ENCODE results near the gene HMMR. TPM values are rescaled to one million over a fixed set of nuclear protein-coding genes. Genes with fewer than 3 reads are reported as not detected.
A peak's percentile ranks its signal among the peaks of the same experiment; 100 is the strongest.
"Not testable (repeated sequence)": the region's sequence is repeated elsewhere in the genome, so short reads cannot be mapped to it uniquely, and the experiment has no call there.

HMMR gene
- total and polyA plus RNA-seq, 9 of the 15 experiments (the other 6 are each of a cell fraction or from before 2014, with no cell fraction given): 74.9 to 133 (median 90.8) TPM

DNA sequence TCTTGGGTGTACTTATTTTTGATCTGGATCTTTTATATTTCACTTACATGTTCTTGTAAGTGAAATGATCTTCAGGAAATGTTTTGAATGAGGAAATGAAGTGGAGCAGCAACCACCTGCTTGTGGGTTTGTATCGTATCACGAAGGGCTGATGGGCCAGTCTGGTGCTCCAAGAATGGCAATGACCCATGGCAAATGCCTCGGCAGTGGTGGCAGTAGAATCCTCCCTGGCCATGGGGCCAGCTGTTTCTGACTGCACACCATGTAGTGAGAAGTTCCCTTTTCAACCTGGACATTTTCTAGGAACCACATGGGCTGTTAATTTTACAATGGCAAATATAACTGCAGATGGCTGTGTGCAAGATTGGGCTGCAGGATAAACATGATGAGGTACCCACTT is 74.9 kb downstream of the HMMR start (continued):
- TF ChIP-seq E2F3 (CRISPR knock-in tag; IDR thresholded peaks at IDR 0.05): no peak
- TF ChIP-seq, protein P1, sequence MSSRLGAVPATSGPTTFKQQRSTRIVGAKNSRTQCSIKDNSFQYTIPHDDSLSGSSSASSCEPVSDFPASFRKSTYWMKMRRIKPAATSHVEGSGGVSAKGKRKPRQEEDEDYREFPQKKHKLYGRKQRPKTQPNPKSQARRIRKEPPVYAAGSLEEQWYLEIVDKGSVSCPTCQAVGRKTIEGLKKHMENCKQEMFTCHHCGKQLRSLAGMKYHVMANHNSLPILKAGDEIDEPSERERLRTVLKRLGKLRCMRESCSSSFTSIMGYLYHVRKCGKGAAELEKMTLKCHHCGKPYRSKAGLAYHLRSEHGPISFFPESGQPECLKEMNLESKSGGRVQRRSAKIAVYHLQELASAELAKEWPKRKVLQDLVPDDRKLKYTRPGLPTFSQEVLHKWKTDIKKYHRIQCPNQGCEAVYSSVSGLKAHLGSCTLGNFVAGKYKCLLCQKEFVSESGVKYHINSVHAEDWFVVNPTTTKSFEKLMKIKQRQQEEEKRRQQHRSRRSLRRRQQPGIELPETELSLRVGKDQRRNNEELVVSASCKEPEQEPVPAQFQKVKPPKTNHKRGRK (tag; IDR thresholded peaks at IDR 0.05): no peak
- TF ChIP-seq, protein P2, sequence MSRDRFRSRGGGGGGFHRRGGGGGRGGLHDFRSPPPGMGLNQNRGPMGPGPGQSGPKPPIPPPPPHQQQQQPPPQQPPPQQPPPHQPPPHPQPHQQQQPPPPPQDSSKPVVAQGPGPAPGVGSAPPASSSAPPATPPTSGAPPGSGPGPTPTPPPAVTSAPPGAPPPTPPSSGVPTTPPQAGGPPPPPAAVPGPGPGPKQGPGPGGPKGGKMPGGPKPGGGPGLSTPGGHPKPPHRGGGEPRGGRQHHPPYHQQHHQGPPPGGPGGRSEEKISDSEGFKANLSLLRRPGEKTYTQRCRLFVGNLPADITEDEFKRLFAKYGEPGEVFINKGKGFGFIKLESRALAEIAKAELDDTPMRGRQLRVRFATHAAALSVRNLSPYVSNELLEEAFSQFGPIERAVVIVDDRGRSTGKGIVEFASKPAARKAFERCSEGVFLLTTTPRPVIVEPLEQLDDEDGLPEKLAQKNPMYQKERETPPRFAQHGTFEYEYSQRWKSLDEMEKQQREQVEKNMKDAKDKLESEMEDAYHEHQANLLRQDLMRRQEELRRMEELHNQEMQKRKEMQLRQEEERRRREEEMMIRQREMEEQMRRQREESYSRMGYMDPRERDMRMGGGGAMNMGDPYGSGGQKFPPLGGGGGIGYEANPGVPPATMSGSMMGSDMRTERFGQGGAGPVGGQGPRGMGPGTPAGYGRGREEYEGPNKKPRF (IDR thresholded peaks at IDR 0.05; ENCODE audit: low read depth, low read length): no peak

DNA sequence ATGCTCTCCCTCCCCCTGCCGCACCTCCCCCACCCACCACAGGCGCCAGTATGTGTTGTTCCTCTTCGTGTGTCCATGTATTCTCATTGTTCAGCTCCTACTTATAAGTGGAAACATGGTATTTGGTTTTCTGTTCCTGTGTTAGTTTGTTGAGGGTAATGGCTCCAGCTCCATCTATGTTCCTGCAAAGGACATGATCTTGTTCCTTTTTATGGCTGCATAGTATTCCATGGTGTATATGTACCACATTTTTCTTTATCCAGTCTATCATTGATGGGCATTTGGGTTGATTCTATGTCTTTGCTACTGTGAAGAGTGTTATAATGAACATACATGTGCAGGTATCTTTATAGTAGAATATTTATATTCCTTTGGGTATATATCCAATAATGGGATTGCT is 76.0 kb downstream of the HMMR start:
- DNase-seq (ENCODE audit: extremely low read depth in 1 of 4, low spot score in 3 of 4); CTCF ChIA-PET (ENCODE audit: low intra/inter-chr PET ratio); H3K4me2 ChIP-seq (ENCODE audit: insufficient read depth, low read length); H3K4me1 ChIP-seq (replicated peaks in 1 of 2; ENCODE audit: control insufficient read depth in 2 of 2, insufficient read depth in 2 of 2, low read length in 2 of 2); in situ Hi-C loops (cut with MboI); BruUV-seq (replicated peaks); H3K4me3 ChIP-seq; H3K9me3 ChIP-seq (replicated peaks; ENCODE audit: control insufficient read depth, insufficient read depth, low read depth, low read length); H3K79me2 ChIP-seq (ENCODE audit: control insufficient read depth, insufficient read depth, low read length); H3K27me3 ChIP-seq (ENCODE audit: control insufficient read depth in 2 of 2, insufficient read depth in 2 of 2, low read length in 2 of 2); FAIRE-seq; H4K20me1 ChIP-seq (replicated peaks; ENCODE audit: control insufficient read depth, insufficient read depth, low read length); ATAC-seq; H2AFZ ChIP-seq (ENCODE audit: low read depth, low read length); intact Hi-C loops (cut with micrococcal nuclease); H3K9ac ChIP-seq (ENCODE audit: insufficient read depth in 1 of 2, low read depth in 2 of 2, low read length in 2 of 2); H3K27ac ChIP-seq (ENCODE audit: extremely low read depth, low read depth, low read length); H3K36me3 ChIP-seq (ENCODE audit: control insufficient read depth, insufficient read depth, low read length); H3K9me1 ChIP-seq (ENCODE audit: control insufficient read depth, insufficient read depth, low read length): not testable (repeated sequence)
- POLR2A ChIA-PET: interaction anchor here (0.6 to 1.7 kb wide), 2 partner anchors 8 to 213 kb away, joined by 3 to 6 read pairs; no protein-coding TSS in a partner anchor
- TF ChIP-seq ZNF146 (CRISPR knock-in tag; IDR thresholded peaks at IDR 0.05; ENCODE audit: unreplicated experiment): peak; percentile 54
- 0% methylated on average over 2 of the region's 3 CpGs for WGBS (ENCODE audit: insufficient coverage, low coverage, missing lambda C conversion rate)

All from K562 (cell line).